Muscle layer of duodenum (tissue), 2 donors: ENCODE results near the gene ANOS1.
"Not testable (repeated sequence)": the region's sequence is repeated elsewhere in the genome, so short reads cannot be mapped to it uniquely, and the experiment has no call there.

Source experiments
- H3K27ac ChIP-seq: one replicate; pipeline ENCODE4 v1.7.0; 2013; ENCODE audit warnings: mild to moderate bottlenecking, low read length
- H3K27me3 ChIP-seq: one replicate; pipeline ENCODE4 v1.7.0; 2013; ENCODE audit warnings: low read depth, mild to moderate bottlenecking, control low read depth, low read length
- H3K36me3 ChIP-seq, 2 donors: one replicate each; pipeline ENCODE4 v1.7.0; 2013; ENCODE audit warnings: low read length in 2 of 2, control low read depth in 1 of 2, mild to moderate bottlenecking in 1 of 2; ENCODE audit not compliant: insufficient read depth in 2 of 2, control insufficient read depth in 1 of 2
- H3K4me1 ChIP-seq, 2 donors: one replicate each; pipeline ENCODE4 v1.7.0; 2013; ENCODE audit warnings: low read length in 2 of 2, mild to moderate bottlenecking in 2 of 2, control low read depth in 1 of 2, moderate library complexity in 1 of 2; ENCODE audit not compliant: insufficient read depth in 2 of 2, control insufficient read depth in 1 of 2
- H3K4me3 ChIP-seq, 2 donors: one replicate each; pipeline ENCODE4 v1.7.0; 2013; ENCODE audit warnings: low read length in 2 of 2, low read depth in 1 of 2, mild to moderate bottlenecking in 1 of 2
- H3K9me3 ChIP-seq, 2 donors: one replicate each; pipeline ENCODE4 v1.7.0; 2013; ENCODE audit warnings: low read length in 2 of 2, control low read depth in 1 of 2, mild to moderate bottlenecking in 1 of 2; ENCODE audit not compliant: control insufficient read depth in 1 of 2
- donor health status: healthy.

Gene ANOS1

GRCh38 chrX:8731559-8732395, at the start of gene ANOS1:
Gene ANOS1, minus strand, starts transcription at chrX:8732137. Its CDS starts 101 bp downstream, at chrX:8732036.
- peak within 1 kb of the TSS in 1 of 2 donors; percentile 62 for H3K4me3 ChIP-seq
- H3K27me3 ChIP-seq: no peaks in the 10 kb centered on the region
- no peak within 1 kb of the TSS for H3K27ac ChIP-seq
- no peaks in the 10 kb centered on the region for H3K9me3 ChIP-seq
- H3K4me1 ChIP-seq: peaks cover 0 to 14% of the 10 kb centered on the region in 2 donors
- H3K36me3 ChIP-seq: no peaks in the 10 kb centered on the region

DNA sequence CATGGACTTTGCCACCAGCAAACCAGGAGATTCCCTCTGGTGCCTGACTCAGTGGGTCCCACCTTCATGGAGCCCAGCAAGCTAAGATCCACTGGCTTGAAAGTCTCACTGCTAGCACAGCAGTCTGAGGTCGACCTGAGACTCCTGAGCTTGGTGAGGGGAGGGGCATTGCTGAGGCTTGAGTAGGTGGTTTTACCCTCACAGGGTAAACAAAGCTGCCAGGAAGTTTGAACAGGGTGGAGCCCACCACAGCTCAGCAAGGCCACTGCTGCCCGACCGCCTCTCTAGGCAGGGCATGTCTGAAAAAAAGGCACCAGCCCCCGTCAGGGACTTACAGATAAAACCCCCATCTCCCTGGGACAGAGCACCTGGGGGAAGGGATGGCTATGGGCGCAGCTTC, 41.2 kb upstream of the ANOS1 start:
- no peak overlapping the region for H3K4me3 ChIP-seq
- H3K9me3 ChIP-seq: no peaks in the 10 kb centered on the region
- H3K4me1 ChIP-seq: no peaks in the 10 kb centered on the region
- no peak overlapping the region for H3K27ac ChIP-seq
- H3K36me3 ChIP-seq: no peaks in the 10 kb centered on the region
- no peaks in the 10 kb centered on the region for H3K27me3 ChIP-seq

- H3K9me3 ChIP-seq: no peaks in the 10 kb centered on the region
- H3K27me3 ChIP-seq: no peaks in the 10 kb centered on the region
- no peaks in the 10 kb centered on the region for H3K36me3 ChIP-seq
- no peaks in the 10 kb centered on the region for H3K4me1 ChIP-seq
- no peak overlapping the region for H3K4me3 ChIP-seq
- no peak overlapping the region for H3K27ac ChIP-seq
Observed at GRCh38 chrX:8760021-8760420, 28.1 kb upstream of the ANOS1 start.

DNA sequence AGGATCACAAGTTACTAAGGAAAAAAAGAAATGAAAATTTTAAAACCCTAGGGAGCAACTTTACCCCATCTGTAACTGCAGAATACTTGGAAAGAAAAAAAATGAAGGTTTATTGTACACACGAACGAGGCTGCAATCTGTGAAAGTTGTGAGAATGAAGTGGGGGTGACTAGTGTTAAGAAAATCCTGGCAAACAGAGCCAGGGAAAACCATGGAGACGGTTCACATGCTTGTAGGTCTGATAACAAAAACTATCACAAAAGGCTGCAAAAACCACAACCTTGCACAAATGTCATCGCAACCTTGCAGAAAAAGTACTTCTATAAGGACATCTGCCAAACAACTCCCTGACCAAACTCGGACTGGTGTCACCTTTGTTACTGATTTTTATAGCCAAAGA, 26.8 kb upstream of the ANOS1 start:
- H3K4me3 ChIP-seq, H3K27ac ChIP-seq, H3K4me1 ChIP-seq, H3K36me3 ChIP-seq, H3K9me3 ChIP-seq, H3K27me3 ChIP-seq: not testable (repeated sequence)

DNA sequence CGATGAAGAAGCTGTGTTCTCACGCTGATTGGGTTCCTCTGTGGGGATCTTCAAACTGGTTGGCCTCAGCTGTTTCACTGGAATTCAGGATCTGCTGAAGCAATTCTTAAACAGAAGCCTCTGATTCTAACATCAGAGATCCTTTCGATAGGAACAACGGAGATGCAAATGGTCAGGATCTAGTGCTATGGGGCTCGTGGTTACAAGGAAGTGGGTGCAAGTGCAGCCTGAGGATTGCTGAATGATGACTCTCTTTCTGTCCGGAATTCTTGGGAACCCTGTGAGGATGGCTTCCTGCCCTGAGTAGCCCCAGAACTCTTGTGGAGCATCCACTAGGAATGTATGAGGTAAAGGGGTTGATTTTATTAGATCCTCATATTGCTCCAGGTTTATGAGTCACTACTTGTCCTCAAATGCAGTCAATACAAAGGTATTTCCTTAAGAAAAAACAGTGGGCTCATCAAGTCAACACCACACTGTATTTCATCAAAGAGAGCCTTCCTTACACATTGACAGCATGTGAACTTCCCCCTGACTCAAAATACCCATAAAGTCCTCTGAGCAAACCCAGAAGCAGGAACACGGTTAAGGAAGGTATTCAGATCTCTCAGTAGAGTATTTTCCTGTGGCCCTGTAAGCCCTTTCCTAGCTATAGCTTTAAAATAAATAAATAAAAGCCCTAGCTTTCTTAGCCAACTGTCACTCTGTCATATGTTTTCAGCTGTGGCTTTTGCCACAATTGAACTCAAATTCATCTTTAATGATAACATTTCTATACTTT, 25.9 kb upstream of the ANOS1 start:
- not testable (repeated sequence) for H3K4me3 ChIP-seq, H3K9me3 ChIP-seq, H3K36me3 ChIP-seq, H3K27me3 ChIP-seq, H3K4me1 ChIP-seq, H3K27ac ChIP-seq

GRCh38 chrX:8755813-8756212, 23.9 kb upstream of the ANOS1 start:
- no peaks in the 10 kb centered on the region for H3K27me3 ChIP-seq
- H3K36me3 ChIP-seq: no peaks in the 10 kb centered on the region
- no peaks in the 10 kb centered on the region for H3K4me1 ChIP-seq
- no peaks in the 10 kb centered on the region for H3K9me3 ChIP-seq
- no peak overlapping the region for H3K27ac ChIP-seq
- no peak overlapping the region for H3K4me3 ChIP-seq

DNA sequence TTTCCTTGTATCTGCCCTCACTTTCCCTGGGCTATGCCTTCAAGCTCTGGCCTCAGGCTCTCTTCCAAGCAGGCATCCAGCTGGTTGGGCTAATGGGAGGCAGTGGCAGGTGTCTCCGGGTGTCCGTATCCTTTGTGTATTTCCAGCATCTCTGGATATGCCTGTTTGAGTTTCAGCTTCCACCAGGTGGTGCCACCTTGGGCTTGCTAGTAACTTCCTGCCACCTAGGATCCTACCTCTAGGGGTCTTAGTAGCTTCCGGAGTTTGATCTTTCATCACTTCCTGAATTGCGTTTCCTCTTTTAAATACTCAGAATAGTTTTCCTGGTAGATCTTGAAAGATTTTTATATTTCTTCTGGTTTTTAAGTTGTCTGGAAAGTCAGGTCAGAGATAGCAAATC, 23.2 kb upstream of the ANOS1 start:
- no peak overlapping the region for H3K4me3 ChIP-seq
- H3K4me1 ChIP-seq: no peaks in the 10 kb centered on the region
- no peak overlapping the region for H3K27ac ChIP-seq
- no peaks in the 10 kb centered on the region for H3K9me3 ChIP-seq
- no peaks in the 10 kb centered on the region for H3K27me3 ChIP-seq
- H3K36me3 ChIP-seq: no peaks in the 10 kb centered on the region

- Histone ChIP-seq H3K27ac (no peak overlapping the region), H3K36me3 (no peaks in the 10 kb centered on the region), H3K4me3 (no peak overlapping the region), H3K4me1 (no peaks in the 10 kb centered on the region), H3K27me3 (no peaks in the 10 kb centered on the region), H3K9me3 (no peaks in the 10 kb centered on the region)
Observed at GRCh38 chrX:8749697-8750096, 17.8 kb upstream of the ANOS1 start.

DNA sequence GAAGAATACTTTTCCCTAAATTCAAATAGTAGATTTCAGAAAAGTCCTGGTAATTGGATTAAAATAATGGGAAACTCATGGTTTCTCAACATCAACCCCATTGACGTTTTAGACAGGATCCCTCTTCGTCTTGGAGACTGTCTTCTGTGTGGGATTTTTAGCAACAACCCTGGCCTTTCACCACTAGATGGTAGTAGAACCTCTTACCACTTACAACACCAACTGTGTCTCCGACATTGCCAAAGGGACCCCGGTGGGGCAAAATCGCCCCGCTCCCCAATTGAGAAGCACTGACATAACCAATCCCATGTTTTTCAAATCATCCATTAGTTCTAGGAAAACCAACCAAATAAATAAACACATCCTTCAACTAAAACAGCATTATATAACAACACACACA, 16.9 kb upstream of the ANOS1 start:
- Histone ChIP-seq H3K27ac (no peak overlapping the region), H3K27me3 (no peaks in the 10 kb centered on the region), H3K4me3 (no peak overlapping the region), H3K9me3 (no peaks in the 10 kb centered on the region), H3K36me3 (no peaks in the 10 kb centered on the region), H3K4me1 (no peaks in the 10 kb centered on the region)

DNA sequence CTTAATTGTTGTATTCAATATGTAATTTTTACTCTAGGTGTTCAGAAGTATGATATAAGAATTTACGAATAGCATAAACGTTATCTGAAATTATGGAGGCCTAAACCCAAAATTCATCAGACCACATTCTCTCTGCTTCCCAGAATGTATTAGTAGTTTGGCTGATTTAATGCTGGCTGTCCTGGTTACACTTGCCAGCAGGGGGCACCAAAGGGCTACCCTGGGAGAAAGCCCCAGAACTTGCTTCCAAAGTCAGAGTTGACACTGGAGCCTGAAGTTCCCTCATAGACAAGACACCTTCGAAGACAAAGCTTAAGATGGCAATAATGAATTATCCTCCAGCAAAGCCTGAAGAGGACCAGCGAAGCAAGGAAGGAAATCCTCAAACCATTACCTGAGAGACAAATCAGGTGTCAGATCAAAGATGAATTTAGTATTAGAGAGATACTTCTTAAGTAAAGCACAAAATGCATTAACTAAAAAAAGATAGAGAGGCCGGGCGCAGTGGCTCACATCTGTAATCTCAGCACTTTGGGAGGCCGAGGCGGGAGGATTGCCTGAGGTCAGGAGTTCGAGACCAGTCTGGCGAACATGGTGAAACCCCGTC, 11.3 kb upstream of the ANOS1 start:
- no peak overlapping the region for H3K4me3 ChIP-seq
- H3K27me3 ChIP-seq: no peaks in the 10 kb centered on the region
- no peak overlapping the region for H3K27ac ChIP-seq
- H3K36me3 ChIP-seq: no peaks in the 10 kb centered on the region
- no peaks in the 10 kb centered on the region for H3K9me3 ChIP-seq
- H3K4me1 ChIP-seq: no peaks in the 10 kb centered on the region

- H3K36me3 ChIP-seq: no peaks in the 10 kb centered on the region
- no peaks in the 10 kb centered on the region for H3K27me3 ChIP-seq
- H3K27ac ChIP-seq: no peak overlapping the region
- H3K4me1 ChIP-seq: no peaks in the 10 kb centered on the region
- H3K4me3 ChIP-seq: no peak overlapping the region
- H3K9me3 ChIP-seq: no peaks in the 10 kb centered on the region
Observed at GRCh38 chrX:8741981-8742380, 10.0 kb upstream of the ANOS1 start.
